PFSK-1 (cell line): ENCODE measurements around the gene RPL5.

ENCODE experiments used
- FOXP2 ChIP-seq: optimal IDR thresholded peaks from 2 replicates; pipeline ENCODE3; 2011; ENCODE audit warnings: borderline replicate concordance, control low read depth, inconsistent platforms; ENCODE audit not compliant: insufficient read depth; ENCODE audit errors: extremely low read length, extremely low read depth
- POLR2AphosphoS5 ChIP-seq: IDR thresholded peaks from 2 replicates; pipeline ENCODE4 v1.6.1; 2012; ENCODE audit warnings: low read depth, mild to moderate bottlenecking, control low read depth, low read length, moderate library complexity
- REST ChIP-seq, 2 experiments: IDR thresholded peaks; 2 replicates each; pipeline versions ENCODE4 v1.6.1 to v1.8.0; 2011 to 2012; ENCODE audit warnings: low read depth in 2 of 2, low read length in 2 of 2, control low read depth in 1 of 2, inconsistent platforms in 1 of 2, mild to moderate bottlenecking in 1 of 2, moderate library complexity in 1 of 2; ENCODE audit not compliant: insufficient read depth in 1 of 2
- SIN3A ChIP-seq: IDR thresholded peaks from 2 replicates; pipeline ENCODE4 v1.6.1; 2012; ENCODE audit warnings: mild to moderate bottlenecking, low read length, moderate library complexity, borderline replicate concordance; ENCODE audit not compliant: insufficient read depth
- TAF1 ChIP-seq: IDR thresholded peaks from 2 replicates; pipeline ENCODE4 v1.6.1; 2012; ENCODE audit warnings: low read length, control low read depth, borderline replicate concordance; ENCODE audit not compliant: insufficient read depth

The RPL5 gene

GRCh38 chr1:92790081-92790480, 41.8 kb upstream of the RPL5 start:
- TF ChIP-seq REST (IDR thresholded peaks at IDR 0.05; ENCODE audit: insufficient read depth in 1 of 2, low read depth in 2 of 2, low read length in 2 of 2) (no peak), FOXP2 (no peak), TAF1 (no peak), SIN3A (no peak), POLR2AphosphoS5 (no peak)

- TF ChIP-seq POLR2AphosphoS5 (no peak), SIN3A (no peak), REST (IDR thresholded peaks at IDR 0.05; ENCODE audit: insufficient read depth in 1 of 2, low read depth in 2 of 2, low read length in 2 of 2) (no peak), FOXP2 (no peak), TAF1 (no peak)
These were observed 41.0 kb upstream of the RPL5 start for GRCh38 chr1:92790867-92791266.

- TF ChIP-seq FOXP2 (no peak), REST (IDR thresholded peaks at IDR 0.05; ENCODE audit: insufficient read depth in 1 of 2, low read depth in 2 of 2, low read length in 2 of 2) (no peak), TAF1 (no peak), SIN3A (no peak), POLR2AphosphoS5 (no peak)
These were observed 40.3 kb upstream of the RPL5 start for GRCh38 chr1:92791487-92792066.

- TF ChIP-seq REST (IDR thresholded peaks at IDR 0.05; ENCODE audit: insufficient read depth in 1 of 2, low read depth in 2 of 2, low read length in 2 of 2) (no peak), TAF1 (no peak)
These were observed 39.5 kb upstream of the RPL5 start for GRCh38 chr1:92792340-92792782.

GRCh38 chr1:92795166-92795565, 36.7 kb upstream of the RPL5 start:
- TF ChIP-seq SIN3A (no peak), TAF1 (no peak), REST (IDR thresholded peaks at IDR 0.05; ENCODE audit: insufficient read depth in 1 of 2, low read depth in 2 of 2, low read length in 2 of 2) (no peak), POLR2AphosphoS5 (no peak), FOXP2 (no peak)
